Measurements from ENCODE around the gene RYR2. TPM values are rescaled to one million over a fixed set of nuclear protein-coding genes. Genes with fewer than 3 reads are reported as not detected.

The RYR2 gene
- total RNA-seq, 4 donors from 2014 or later: 0.23 to 4.6 (median 0.89) TPM

GRCh38 chr1:237226177-237226944 lies 184.4 kb downstream of the RYR2 start:
- no peaks in the 10 kb centered on the region for H3K9me3 ChIP-seq
- no peak overlapping the region for H3K4me3 ChIP-seq
- no peaks in the 10 kb centered on the region for H3K4me1 ChIP-seq
- no peaks in the 10 kb centered on the region for H3K36me3 ChIP-seq
- H3K27me3 ChIP-seq: no peaks in the 10 kb centered on the region
- TF ChIP-seq CTCF (IDR thresholded peaks at IDR 0.05) (no peak), POLR2A (IDR thresholded peaks at IDR 0.05) (no peak)
- no peak for DNase-seq
- WGBS, 2 donors: 79 to 81% methylated on average over 13 of the region's 13 CpGs
- intact Hi-C loops (cut with DNase I): no loop called here
- no peak overlapping the region for H3K27ac ChIP-seq

- intact Hi-C loops (cut with DNase I): no loop called here
- Histone ChIP-seq H3K36me3 (no peaks in the 10 kb centered on the region), H3K27me3 (no peaks in the 10 kb centered on the region), H3K4me3 (no peak overlapping the region), H3K27ac (no peak overlapping the region), H3K4me1 (no peaks in the 10 kb centered on the region), H3K9me3 (no peaks in the 10 kb centered on the region)
- WGBS, 2 donors: 90 to 91% methylated on average over 4 of the region's 4 CpGs
- TF ChIP-seq POLR2A (IDR thresholded peaks at IDR 0.05) (no peak), CTCF (IDR thresholded peaks at IDR 0.05) (no peak)
- DNase-seq: no peak
Measured at GRCh38 chr1:237227476-237227875, 185.5 kb downstream of the RYR2 start.

GRCh38 chr1:237228421-237228820 lies 186.4 kb downstream of the RYR2 start:
- intact Hi-C loops (cut with DNase I): no loop called here
- H3K4me3 ChIP-seq: no peak overlapping the region
- TF ChIP-seq CTCF (IDR thresholded peaks at IDR 0.05) (no peak), POLR2A (IDR thresholded peaks at IDR 0.05) (no peak)
- H3K9me3 ChIP-seq: no peaks in the 10 kb centered on the region
- no peaks in the 10 kb centered on the region for H3K27me3 ChIP-seq
- no peak overlapping the region for H3K27ac ChIP-seq
- H3K4me1 ChIP-seq: no peaks in the 10 kb centered on the region
- 56 to 66% methylated on average over 3 of the region's 3 CpGs for WGBS, 2 donors
- H3K36me3 ChIP-seq: no peaks in the 10 kb centered on the region
- no peak for DNase-seq

GRCh38 chr1:237229333-237229732 lies 187.3 kb downstream of the RYR2 start:
- WGBS, 2 donors: 73 to 76% methylated on average over 4 to 6 of the region's 6 CpGs
- DNase-seq: no peak

More at GRCh38 chr1:237229333-237229732, 187.3 kb downstream of the RYR2 start:
- H3K27me3 ChIP-seq: no peaks in the 10 kb centered on the region
- H3K27ac ChIP-seq: no peak overlapping the region
- intact Hi-C loops (cut with DNase I): no loop called here
- TF ChIP-seq CTCF (IDR thresholded peaks at IDR 0.05) (no peak), POLR2A (IDR thresholded peaks at IDR 0.05) (no peak)
- H3K4me3 ChIP-seq: no peak overlapping the region
- H3K4me1 ChIP-seq: no peaks in the 10 kb centered on the region
- no peaks in the 10 kb centered on the region for H3K9me3 ChIP-seq
- no peaks in the 10 kb centered on the region for H3K36me3 ChIP-seq

Measured in esophagus squamous epithelium (tissue), 5 donors.